Suprapubic skin (tissue), 4 donors: ENCODE results near the gene WWOX. TPM values are rescaled to one million over a fixed set of nuclear protein-coding genes. Genes with fewer than 3 reads are reported as not detected.

Experiments used
- DNase-seq, 2 donors: peaks; one replicate each; pipeline ENCODE4 v3.0.0-alpha.2; 2019; ENCODE audit warnings: low spot score in 2 of 2
- H3K27ac ChIP-seq: fragments of 200-600 bp; sonication (generic); one replicate; pipeline ENCODE4 v1.5.1; 2019
- H3K27me3 ChIP-seq: fragments of 200-600 bp; sonication (generic); one replicate; pipeline ENCODE4 v1.5.1; 2019
- H3K36me3 ChIP-seq: fragments of 200-600 bp; sonication (generic); one replicate; pipeline ENCODE4 v1.5.1; 2019
- H3K4me1 ChIP-seq: fragments of 200-600 bp; sonication (generic); one replicate; pipeline ENCODE4 v1.5.1; 2019
- H3K4me3 ChIP-seq: fragments of 200-600 bp; sonication (generic); one replicate; pipeline ENCODE4 v1.5.1; 2019; ENCODE audit warnings: mild to moderate bottlenecking
- H3K9me3 ChIP-seq: fragments of 200-600 bp; sonication (generic); one replicate; pipeline ENCODE4 v1.5.1; 2019
- EP300 ChIP-seq: sonication (generic); formaldehyde crosslinking; IDR thresholded peaks from one replicate; pipeline ENCODE4 v1.6.1; 2017; ENCODE audit warnings: antibody characterized with exemption
- POLR2A ChIP-seq, 2 donors: fragments of 450-650 bp; IDR thresholded peaks; one replicate each; pipeline ENCODE4 v1.6.1; 2017; ENCODE audit warnings: antibody characterized with exemption in 2 of 2, mild to moderate bottlenecking in 2 of 2, moderate library complexity in 2 of 2
- POLR2AphosphoS5 ChIP-seq, 3 donors: sonication (generic); formaldehyde crosslinking; IDR thresholded peaks; one replicate each; pipeline ENCODE4 v1.6.1; 2017; ENCODE audit warnings: antibody characterized with exemption in 3 of 3
- WGBS: methylation state at CpG from one replicate; pipeline ENCODE4 v1.1.5; 2018; 5-methylcytosine and 5-hydroxymethylcytosine counted together
- total RNA-seq, 4 donors: library from RNA; depleted of rRNA; stranded (reverse); fragments of >200 nt; gene quantifications; one replicate each; pipeline ENCODE4 v1.1.0, GENCODE V29; 2016
- TF ChIP-seq, protein P1 (sequence below), 2 donors: fragments of 200-600 bp in 1 of 2; fragments of 450-650 bp in 1 of 2; sonication (generic) in 1 of 2; IDR thresholded peaks; one replicate each; pipeline ENCODE4 v1.5.1; 2016 to 2019; ENCODE audit warnings: antibody characterized with exemption in 2 of 2, mild to moderate bottlenecking in 1 of 2, moderate library complexity in 1 of 2

The WWOX gene
- total RNA-seq, 4 donors from 2014 or later, result 29.6 to 104 (median 47.3) TPM

DNA sequence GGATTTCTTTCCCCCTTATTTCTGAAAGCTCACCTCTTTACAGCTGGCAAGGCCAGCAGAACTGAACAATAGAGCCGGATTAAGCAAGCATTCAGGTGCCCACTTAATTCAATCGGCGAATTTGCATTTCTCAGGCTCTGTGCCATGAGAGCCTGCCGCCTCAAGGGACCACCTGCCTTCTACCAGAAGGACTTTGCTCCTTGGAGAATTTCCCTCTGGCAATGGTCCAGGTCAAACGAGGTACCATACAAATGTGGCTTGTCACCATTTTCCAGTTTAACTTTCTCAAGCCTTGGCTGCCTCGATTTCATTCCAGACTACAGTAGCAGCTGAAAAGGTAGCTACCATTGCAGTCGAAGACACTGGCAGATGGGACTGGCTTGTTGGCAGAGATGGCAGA is 967.1 kb downstream of the WWOX start:
- Histone ChIP-seq H3K9me3 (no peaks in the 10 kb centered on the region), H3K36me3 (no peaks in the 10 kb centered on the region), H3K4me1 (peaks cover 5% of the 10 kb centered on the region), H3K27ac (no peak overlapping the region), H3K4me3 (no peak overlapping the region), H3K27me3 (no peaks in the 10 kb centered on the region)
- WGBS, result 61% methylated on average over 7 of the region's 7 CpGs
- DNase-seq, result no peak
- TF ChIP-seq EP300, result no peak
- no peak for TF ChIP-seq POLR2A (IDR thresholded peaks at IDR 0.05)
- TF ChIP-seq, protein P1, sequence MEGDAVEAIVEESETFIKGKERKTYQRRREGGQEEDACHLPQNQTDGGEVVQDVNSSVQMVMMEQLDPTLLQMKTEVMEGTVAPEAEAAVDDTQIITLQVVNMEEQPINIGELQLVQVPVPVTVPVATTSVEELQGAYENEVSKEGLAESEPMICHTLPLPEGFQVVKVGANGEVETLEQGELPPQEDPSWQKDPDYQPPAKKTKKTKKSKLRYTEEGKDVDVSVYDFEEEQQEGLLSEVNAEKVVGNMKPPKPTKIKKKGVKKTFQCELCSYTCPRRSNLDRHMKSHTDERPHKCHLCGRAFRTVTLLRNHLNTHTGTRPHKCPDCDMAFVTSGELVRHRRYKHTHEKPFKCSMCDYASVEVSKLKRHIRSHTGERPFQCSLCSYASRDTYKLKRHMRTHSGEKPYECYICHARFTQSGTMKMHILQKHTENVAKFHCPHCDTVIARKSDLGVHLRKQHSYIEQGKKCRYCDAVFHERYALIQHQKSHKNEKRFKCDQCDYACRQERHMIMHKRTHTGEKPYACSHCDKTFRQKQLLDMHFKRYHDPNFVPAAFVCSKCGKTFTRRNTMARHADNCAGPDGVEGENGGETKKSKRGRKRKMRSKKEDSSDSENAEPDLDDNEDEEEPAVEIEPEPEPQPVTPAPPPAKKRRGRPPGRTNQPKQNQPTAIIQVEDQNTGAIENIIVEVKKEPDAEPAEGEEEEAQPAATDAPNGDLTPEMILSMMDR (IDR thresholded peaks at IDR 0.05), result no peak
- no peak for TF ChIP-seq POLR2AphosphoS5 (IDR thresholded peaks at IDR 0.05)

DNA sequence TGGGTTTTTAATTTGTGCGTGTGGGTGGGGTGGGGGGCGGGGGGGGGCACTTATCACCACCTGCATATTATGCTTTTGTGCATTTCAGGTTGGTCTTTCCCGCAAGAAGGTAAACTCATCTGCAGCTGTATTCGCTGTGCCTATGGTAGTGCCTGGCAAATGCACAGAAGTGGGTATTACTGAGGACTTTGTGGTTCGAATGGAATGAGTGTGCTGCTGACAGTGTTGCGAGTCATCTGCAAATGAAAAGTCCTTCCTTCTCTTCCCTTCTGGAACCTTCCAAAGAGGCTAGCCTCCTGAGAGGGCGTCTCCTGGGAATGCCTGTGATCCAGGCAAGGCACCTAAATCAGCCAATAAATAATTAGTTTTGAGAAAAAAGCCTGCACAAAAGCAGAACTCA is 968.1 kb downstream of the WWOX start:
- H3K4me3 ChIP-seq, result no peak overlapping the region
- 90% methylated on average over 7 of the region's 7 CpGs for WGBS

DNA sequence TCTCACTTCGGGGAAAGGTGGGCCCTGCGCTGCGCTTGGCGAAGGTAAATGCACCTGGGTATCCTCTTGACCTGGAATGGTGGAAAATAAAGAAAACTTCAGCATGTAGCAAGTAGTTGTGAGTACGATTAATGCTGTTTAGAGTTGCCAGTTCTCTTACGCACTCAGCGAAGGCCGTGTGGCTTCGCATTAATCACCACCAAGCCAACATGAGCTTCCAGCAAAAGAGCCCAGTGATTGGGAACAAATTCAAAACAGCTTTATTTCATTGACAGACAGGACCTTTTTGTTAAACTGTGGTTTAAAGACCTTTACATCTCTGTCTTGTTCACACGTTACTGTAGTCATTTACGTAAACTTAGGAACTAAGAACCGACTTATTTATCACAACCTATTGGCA is 969.7 kb downstream of the WWOX start:
- H3K4me1 ChIP-seq, result peaks cover 4% of the 10 kb centered on the region
- no peak overlapping the region for H3K4me3 ChIP-seq
- H3K36me3 ChIP-seq, result no peaks in the 10 kb centered on the region
- no peaks in the 10 kb centered on the region for H3K27me3 ChIP-seq
- H3K27ac ChIP-seq, result peak overlapping the region; percentile 50
- 84% methylated on average over 12 of the region's 12 CpGs for WGBS
- DNase-seq, result no peak
- H3K9me3 ChIP-seq, result no peaks in the 10 kb centered on the region
- TF ChIP-seq EP300, result no peak
- TF ChIP-seq POLR2AphosphoS5 (IDR thresholded peaks at IDR 0.05), result no peak
- TF ChIP-seq, protein P1 (IDR thresholded peaks at IDR 0.05), result no peak
- TF ChIP-seq POLR2A (IDR thresholded peaks at IDR 0.05), result no peak

More for the DNA sequence above, 968.1 kb downstream of the WWOX start:
- H3K9me3 ChIP-seq, result no peaks in the 10 kb centered on the region
- no peak overlapping the region for H3K27ac ChIP-seq
- TF ChIP-seq, protein P1 (IDR thresholded peaks at IDR 0.05), result no peak
- TF ChIP-seq POLR2A (IDR thresholded peaks at IDR 0.05) (no peak), EP300 (no peak), POLR2AphosphoS5 (IDR thresholded peaks at IDR 0.05) (no peak)
- H3K36me3 ChIP-seq, result no peaks in the 10 kb centered on the region
- no peaks in the 10 kb centered on the region for H3K27me3 ChIP-seq
- no peak for DNase-seq
- peaks cover 4% of the 10 kb centered on the region for H3K4me1 ChIP-seq

DNA sequence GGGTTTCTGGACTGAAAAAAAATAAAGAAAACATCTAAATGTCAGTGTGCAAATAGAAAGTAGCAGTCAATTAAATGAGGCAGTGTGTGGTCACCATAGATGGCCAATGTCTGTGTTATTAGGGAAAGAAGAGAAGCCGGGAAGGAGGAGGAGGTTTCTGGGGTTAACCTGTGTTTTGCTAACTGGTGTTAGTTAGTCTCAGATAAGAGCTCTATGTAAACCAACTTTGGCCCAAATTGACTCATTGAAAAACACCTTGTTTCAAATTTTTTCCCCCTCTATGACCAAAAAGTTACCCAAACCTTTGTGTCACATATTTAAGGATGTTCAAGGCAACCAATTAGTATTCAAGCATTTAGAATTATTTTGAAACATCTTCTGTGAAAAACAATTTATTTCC is 970.2 kb downstream of the WWOX start:
- peak overlapping the region; percentile 50 for H3K27ac ChIP-seq
- TF ChIP-seq POLR2A (IDR thresholded peaks at IDR 0.05), result no peak
- TF ChIP-seq POLR2AphosphoS5 (IDR thresholded peaks at IDR 0.05), result no peak
- TF ChIP-seq, protein P1 (IDR thresholded peaks at IDR 0.05), result no peak
- no peak for TF ChIP-seq EP300
- no peaks in the 10 kb centered on the region for H3K36me3 ChIP-seq

DNA sequence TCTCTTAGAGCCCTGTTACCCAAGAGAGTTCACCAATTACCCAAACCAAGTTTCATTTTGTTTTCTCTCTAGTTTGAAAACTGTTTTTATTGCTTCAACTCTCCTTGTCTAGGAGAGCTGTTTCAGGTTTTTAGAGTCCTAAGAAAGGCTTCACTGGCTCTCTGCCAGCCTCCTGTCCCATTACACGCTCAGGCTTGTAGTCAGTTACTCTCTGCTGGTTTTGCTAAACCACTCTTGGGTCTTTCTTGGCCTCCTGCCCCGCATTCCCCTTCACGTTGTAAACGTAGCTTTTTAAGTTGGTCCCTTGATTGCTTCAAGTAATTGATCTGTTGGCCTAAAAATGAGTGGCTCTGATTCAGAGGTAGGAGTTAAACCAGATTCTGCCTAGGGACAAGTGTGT is 972.0 kb downstream of the WWOX start:
- peaks cover 4% of the 10 kb centered on the region for H3K4me1 ChIP-seq
- TF ChIP-seq, protein P1 (IDR thresholded peaks at IDR 0.05), result no peak
- TF ChIP-seq POLR2A (IDR thresholded peaks at IDR 0.05) (no peak), POLR2AphosphoS5 (IDR thresholded peaks at IDR 0.05) (no peak), EP300 (no peak)
- WGBS, result 55% methylated on average over 4 of the region's 4 CpGs
- DNase-seq, result no peak
- no peaks in the 10 kb centered on the region for H3K9me3 ChIP-seq
- no peaks in the 10 kb centered on the region for H3K36me3 ChIP-seq
- no peak overlapping the region for H3K4me3 ChIP-seq
- no peak overlapping the region for H3K27ac ChIP-seq
- no peaks in the 10 kb centered on the region for H3K27me3 ChIP-seq

More for the DNA sequence above, 970.2 kb downstream of the WWOX start:
- WGBS, result 69% methylated on average over 1 of the region's 1 CpG
- Histone ChIP-seq H3K4me1 (peaks cover 4% of the 10 kb centered on the region), H3K4me3 (no peak overlapping the region), H3K9me3 (no peaks in the 10 kb centered on the region), H3K27me3 (no peaks in the 10 kb centered on the region)
- DNase-seq, result no peak
